GM21619 (cell line): ENCODE measurements around the gene SMIM36.
"Not testable (repeated sequence)": the region's sequence is repeated elsewhere in the genome, so short reads cannot be mapped to it uniquely, and the experiment has no call there.

Experiments used
- ATAC-seq: cut with Tn5 transposase; IDR thresholded peaks from one replicate; pipeline ENCODE4 v1.9.1; 2021; ENCODE audit not compliant: unreplicated experiment

SMIM36 gene

DNA sequence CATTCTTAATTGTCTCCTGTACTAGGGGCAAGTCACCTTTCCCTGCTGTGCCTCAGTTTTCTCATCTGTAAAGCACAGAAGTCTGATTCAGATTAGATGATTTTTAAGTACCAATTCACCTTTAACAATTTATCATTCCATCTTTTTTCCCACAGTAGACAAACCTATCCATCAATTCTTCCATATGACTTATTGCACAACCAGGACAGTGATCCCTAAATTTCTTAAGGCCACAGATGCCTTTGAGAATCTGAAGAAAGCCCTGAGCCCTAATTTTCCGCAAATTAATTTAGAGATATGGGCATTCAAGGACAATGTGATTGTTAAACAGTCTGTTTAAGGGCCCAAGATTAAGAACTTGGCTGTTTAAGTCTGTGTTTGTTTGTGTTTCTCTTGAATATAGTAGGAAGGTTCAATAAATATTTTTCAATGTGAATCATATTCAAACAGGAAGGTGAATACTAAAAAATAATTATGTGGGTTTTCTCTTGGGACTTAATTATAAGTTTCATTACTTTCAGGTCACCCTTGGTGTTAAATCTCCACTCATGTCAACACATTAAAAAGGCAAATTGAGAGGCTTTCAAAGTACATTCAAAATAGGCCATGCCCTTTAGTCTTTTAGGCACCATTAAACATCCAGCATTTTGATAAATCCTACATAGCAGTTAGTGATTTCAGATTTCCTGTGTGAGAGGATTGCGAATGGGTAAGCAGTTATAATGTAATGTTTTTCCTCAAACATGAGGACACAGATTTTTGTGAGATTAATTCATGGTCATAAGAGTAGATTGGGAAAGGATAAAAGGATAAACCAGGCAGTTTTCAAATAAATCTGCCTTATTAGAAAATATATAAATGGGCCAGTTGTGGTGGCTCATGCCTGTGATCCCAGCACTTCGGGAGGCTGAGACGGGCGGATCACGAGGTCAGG lies 54.7 kb downstream of the SMIM36 start:
- no peak for ATAC-seq

DNA sequence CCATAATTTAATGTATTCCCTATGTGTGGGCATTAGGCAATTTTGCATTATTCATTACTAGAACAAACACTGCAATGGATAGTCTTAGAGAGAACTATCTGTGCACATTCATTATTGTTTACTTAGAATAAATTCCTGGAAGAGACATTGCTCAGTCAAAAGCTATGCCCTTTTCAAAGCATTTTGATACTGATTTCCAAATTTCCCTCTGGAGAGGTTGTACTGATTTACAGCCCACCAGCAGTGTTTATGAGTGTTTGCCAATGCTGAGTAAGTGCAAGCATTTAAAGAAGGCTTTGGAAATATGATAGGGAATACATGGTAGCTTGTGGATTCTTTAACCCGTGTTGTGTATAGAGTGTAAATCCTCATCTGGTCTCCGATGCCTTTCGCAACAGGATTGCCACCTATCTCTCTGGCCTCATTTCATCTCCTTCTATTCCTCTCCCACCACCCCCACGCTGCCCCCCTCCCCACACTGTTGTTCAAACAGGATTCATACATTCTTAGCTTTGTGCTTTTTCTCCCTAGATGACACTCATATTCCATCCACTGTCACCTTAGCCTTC lies 56.3 kb downstream of the SMIM36 start:
- ATAC-seq: no peak

DNA sequence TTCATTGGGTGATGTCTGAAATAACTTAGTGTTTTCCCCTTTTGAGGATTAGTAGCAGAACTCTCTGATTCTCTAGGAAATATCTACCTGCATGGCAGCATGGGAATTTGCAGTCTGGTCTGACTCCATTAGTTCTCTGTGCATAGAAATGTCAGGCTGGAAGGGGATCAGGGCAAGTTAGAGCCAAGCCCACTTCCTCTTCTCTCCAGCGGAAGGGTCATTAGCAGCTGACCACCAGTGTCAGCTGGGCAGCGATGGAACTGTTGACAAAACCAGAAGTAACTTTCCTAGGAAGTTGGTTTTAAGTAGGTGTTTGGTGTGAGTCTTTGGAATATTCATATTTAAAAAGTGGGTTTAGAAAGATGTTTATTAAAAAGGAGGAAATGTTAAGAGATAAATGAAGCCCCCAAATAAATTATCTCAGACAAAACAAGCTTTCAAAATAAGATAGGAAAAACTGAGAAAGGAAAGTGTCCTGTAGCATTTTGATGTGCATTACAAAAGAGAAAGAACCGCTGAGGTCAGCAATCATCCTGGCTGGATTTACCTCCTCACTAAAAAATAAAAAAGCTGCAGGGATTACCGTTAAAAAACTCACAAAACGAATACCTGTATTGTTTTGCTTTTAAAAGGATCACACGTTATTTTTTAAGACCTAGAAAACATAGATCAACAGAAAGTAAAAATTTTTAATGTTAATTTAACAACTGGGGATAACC lies 57.3 kb downstream of the SMIM36 start:
- ATAC-seq: no peak

DNA sequence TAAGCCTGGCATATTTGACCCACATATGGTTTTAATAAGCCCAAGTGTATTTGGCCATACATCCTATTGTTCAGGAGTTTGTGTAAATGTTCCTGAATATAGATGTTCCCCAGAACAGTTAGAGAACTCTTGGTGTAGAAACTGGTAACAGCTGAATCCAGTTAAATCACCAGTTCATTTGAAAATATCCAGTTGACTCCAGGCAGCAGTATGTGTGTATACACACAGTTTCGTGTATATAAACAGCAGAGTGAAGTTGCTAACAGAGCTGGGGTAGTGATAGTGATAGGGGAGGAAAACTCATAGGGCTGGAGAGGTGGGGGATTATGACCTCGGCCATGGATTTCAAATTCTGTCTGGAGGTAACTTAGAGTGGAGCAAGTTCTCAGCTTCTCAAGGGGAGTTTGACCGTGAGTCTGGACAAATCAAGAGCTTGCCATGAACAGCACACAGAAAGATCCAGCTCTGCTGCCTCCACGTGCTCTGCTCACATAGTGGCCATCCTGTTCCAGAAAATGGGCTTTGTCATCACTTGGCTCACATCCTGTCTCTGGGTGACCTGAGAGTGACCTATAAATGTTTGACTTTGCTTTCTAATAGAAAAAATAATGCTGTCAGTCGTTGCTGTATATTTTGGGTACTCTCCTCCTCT lies 59.0 kb downstream of the SMIM36 start:
- ATAC-seq: peak; percentile 84

DNA sequence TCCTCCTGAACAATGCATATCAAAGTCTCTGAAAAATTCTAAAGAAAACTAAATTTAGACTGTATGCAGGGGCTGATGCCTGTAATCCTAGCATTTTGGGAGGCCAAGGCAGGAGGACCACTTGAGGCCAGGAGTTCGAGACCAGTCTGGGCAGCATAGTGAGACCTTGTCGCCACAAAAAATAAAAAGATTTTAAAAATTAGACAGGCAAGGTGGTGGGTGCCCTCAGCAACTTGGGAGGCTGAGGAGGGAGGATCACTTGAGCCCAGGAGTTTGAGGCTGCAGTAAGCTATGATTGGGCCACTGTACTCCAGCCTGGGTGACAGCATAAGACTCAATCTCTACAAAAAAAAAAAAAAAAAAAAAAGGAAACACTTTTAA lies 59.5 kb downstream of the SMIM36 start:
- ATAC-seq: no peak

DNA sequence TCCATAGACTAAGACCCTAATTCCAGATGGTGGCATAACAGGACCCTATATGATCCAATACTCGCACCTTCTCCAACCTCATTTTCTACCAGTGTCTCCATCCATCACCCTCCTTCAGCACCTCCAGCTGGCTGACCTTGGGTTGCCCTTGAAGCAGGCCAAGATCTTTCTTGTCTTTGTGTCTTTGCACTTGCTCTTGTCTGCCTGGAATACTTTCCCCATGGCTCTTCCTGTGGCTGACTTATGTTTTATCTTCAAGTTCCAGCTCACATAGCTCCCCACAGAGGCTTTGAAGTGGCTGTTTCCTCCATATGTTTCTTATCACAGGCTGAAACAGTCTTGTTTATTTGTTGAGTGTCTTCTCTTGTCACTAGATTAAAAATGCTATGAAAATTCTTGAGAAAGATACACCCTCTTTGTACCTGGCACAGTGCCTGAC lies 60.0 kb downstream of the SMIM36 start:
- ATAC-seq: no peak

DNA sequence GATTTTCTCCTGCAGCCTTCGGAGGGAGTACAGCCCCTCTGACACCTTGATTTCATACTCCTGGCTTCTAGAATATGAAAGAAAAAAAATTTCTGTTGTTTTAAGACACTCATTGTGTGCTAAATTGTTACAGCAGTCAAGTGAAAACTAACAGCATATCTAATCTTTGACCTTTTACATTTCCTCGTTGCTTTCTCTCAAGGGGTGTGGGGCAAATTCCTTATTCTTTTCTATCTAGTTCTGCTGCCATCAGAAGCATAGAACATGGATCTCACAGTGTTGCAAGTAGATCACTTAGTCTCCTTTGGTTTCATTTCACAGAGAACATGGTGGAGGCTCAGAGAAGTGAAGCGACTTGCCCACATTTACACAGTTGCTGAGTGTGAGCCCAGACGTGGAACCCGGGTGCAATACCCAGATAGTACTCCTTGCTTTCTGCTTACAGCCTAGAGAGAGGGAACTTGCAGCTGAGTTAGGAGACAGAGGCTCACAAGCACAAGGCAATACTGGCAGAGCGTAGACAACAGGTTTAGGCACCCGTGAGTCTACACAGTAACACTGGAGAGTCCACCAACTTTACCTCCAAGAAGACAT lies 60.9 kb downstream of the SMIM36 start:
- ATAC-seq: no peak

DNA sequence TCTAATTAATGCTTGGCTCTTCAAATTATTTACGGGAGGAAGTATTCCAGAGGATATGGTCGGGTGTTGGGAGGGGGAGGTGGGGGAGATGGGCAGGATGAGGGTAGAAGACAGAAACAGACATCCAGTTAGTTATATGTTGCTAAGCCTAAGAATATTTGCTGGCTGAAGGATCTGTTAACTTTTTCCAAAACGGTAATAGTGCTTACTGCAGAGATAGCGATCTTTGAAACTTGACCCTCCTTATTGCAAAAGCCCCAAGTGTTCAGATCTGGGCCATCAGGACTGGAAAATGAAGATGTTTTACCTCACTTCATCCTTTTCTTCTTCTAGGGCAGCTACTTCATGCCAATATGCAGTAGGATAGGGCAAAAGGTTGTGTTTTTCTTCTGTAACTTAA lies 62.6 kb downstream of the SMIM36 start:
- no peak for ATAC-seq

DNA sequence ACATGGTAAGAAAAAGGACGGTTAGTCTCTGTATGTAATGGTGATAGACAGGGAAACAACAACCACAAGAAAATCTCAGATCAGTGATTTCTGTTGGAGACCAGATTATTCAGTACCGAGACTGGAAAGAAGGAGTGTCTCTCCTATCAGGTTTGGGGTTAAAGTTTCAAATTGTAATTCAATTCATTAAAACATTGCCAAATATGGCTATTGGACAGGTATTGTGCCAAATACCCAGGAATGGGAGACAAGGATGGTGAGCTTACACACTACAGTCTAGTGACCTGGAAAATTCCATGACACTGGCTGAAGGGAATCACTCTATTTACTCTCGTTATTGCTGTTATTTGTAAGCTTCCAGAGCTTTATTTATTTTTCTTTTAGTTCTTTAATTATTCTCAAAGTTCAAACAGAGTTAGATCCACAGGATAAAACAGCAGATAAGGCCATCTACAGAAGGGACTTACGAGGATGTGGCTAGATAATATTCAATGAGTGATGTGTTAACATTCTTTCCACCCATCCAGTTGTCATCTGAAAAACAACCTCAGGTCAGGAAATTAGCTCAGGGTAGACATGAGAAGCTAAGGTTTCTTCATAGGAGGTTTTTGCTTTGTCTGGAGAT lies 64.6 kb downstream of the SMIM36 start:
- ATAC-seq: no peak

DNA sequence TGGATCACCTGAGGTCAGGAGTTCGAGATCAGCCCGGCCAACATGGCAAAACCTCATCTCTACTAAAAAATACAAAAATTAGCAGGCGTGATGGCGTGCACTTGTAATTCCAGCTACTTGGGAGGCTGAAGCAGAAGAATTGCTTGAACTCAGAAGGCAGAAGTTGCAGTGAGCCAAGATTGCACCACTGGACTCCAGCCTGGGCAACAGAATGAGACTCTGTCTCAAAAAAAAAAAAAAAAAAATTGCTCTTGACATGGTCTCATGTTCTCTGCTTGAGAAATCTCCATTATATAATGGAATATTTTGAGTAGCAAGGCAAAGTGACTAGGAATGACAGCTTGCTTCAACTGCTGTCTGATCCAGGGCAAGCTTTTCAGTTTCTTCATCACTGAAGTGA lies 65.2 kb downstream of the SMIM36 start:
- not testable (repeated sequence) for ATAC-seq

DNA sequence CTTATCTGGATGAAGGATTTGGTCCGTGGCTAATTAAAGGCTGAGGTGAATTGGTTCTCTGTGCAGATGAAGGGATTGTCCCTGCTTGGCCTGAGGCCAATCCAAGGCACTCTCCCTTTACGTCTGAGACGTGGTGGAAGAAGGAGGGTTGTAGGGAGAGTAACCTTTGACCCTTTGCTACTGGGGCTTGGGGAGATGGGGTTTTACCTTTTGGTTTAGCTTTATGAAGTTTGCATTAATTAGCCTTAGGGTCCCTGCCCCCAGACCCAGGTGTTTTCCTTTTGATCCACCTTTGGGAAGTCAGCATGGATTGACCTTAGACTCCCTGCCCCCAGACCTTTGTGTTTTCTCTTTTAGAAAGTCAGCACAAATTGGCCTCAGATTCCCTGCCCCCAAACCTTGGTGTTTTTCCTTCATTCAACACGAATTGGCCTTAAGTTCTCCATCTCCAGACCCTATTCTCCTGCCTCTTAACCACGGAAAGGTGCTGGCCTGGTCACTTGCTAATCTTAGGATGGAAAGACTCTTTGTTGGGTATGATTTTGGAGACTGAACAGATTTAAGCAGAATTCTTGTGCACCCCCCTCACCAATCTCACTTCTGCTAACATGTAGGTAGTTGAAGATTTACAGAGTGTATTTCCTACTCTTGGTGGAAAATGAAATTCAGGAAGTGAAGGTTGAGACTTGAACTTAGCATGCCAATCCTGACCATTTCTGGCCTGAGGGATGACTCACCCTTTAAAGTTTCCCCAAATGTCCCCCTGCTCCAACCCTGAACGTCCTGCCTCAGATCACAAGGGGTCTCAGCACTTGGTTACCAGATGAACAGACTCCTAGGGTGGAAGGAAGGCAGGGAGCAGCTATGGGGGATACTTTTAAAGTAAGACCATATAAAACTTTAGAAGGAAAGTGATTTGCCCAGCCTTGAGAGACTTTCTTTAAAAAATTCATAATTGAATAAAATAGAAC lies 66.5 kb downstream of the SMIM36 start:
- ATAC-seq: peak; percentile 69

DNA sequence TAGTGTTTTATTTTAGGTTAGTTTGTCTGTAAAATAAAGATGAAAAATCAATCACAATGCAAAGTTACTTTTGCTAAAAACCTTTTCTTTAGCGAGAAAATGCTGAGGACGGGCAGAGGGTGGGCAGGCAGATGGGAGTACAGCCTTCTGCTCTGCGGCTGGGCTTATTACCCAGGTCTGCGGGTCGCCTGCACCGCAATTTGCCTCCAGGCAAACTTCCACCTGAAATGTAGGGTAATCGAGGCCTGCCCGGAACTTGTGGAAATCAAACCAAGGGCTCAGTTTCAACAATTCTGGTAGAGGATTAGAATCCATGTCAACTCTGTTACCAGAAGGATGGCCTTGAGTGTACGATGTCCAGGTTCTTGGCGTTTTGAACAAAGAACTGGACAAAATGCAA lies 67.3 kb downstream of the SMIM36 start:
- no peak for ATAC-seq

DNA sequence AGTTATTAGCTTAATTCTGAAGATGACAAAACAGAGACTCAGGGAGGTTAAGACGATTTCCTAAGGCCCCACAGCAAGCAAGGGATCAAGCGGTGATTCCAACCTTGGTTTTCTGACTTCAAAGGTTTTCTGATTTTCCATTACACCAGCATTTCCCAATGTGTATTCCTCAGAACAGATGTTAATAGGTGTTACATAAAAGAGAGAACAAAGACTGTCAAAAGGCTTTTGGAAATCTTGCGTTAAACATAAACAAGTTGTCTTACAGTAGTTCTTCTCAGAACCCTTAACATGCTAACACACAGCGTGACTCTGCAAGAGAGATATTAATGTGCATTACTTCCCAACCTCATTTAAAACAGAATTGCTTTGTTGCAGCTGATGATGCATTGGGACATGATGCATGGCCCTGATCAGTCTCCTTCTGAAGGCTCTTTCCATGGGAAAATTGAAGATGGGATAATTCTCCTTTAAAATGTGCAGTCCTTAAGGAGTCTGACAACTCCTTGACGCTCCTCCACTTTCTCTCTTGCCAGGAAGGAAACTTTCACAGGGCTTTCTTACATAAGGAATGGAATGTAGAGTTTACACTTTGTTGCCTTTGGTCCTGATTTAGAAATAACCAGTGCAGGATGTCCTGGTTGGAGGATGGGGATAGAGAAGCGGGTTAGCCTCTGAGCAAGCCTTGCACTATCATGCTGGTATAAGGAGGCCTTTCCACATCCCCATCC lies 68.1 kb downstream of the SMIM36 start:
- ATAC-seq: no peak

DNA sequence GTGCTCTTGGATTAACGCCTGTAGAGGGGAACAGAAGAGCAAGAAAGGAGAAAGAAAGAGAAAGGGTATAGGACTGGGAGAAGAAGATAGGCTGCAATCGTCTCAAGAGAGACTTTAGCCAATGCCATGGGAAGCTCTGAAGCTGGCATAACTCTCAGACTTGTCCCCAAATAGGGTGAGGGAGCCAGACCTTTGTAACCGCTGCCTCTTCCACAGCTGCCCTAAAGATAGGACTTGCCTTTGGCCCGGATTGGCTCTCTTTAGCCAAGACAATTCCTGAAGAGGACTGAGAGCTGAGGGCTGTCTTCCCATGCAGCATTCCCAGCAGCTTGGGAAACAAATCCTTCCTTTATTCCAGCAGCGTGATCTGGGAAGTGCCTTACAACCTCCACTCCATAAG lies 68.8 kb downstream of the SMIM36 start:
- no peak for ATAC-seq

DNA sequence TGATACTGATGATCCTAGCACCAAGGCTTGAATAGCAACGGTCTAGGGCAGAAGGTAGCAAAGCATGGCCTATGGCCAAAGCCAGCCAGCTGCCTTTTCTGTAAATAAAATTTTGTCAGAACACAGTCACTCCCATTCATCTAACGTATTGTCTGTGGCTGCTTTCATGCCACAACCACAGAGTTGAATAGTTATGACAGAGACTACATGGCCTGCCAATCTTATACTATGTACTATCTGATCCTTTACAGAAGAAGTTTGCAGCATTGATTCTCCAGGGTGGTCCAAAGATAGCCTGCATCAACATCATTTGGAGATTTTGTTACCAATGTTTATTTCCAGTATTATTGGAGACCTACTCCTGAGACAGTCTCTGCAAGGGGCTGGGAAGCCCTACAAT lies 69.7 kb downstream of the SMIM36 start:
- ATAC-seq: no peak

DNA sequence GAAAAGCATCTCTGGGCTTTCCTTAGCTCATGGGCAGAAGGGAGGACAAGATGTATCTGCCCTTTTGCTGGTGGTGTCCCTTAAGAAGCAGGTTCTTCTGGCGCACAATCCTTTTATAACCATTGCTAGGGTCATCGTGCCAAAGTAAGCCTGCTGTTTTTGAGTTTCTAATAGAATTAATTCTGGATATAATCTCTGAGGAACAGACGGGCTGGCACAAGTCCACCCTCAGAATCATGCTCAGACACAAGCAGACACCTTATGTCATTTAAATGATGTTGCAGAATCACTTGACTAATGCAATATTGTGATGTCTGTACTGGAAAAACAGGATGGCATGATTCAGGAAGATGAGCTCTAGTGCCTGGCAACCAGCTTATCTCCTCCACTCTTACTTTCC lies 70.9 kb downstream of the SMIM36 start:
- ATAC-seq: no peak

DNA sequence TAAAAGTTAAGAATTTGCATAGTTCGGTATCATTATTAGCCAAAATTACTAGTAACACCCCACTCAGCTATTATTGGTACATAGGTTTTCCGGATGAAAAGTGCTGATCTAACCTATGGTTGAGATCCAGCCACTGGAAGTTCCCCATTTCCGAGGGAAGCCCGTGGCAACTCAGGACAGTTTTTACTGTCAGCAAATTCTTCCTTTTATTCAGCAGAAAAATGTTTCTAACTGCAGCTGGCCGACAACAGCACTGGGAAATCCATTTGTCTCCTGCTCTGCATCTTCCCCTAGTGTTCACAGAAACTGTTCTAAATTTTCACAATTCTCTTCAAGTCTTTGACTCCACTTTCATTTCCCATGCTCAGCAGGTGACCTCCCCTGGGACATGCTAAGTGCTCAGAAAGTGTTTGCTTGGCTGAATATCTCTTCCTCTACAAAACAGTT lies 74.1 kb downstream of the SMIM36 start:
- ATAC-seq: peak; percentile 71
